ENCODE data around the gene APBA2. TPM values are rescaled to one million over a fixed set of nuclear protein-coding genes. Genes with fewer than 3 reads are reported as not detected.

The APBA2 gene
- total RNA-seq, 6 experiments from 2014 or later, result 5.3 to 6.5 (median 6.1) TPM

DNA sequence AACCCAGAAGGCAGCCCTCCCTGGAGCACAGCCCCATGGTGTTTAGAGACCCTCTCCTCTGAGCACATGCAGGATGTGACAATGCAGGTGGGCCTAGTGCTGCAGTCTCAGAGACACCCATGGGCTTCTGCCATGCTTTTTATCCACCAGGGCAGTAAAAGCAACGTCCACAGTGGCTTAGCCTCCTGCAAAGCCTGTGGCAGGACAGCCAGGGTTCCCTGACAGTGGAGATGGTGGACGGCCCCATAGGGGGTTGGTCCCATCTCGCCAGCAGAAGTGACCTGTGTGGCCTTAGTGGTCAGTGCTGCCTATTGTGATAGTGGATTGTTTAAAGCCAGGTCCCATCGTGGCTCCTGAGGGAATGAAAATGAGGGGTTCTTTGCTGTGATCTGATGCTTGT is 46.6 kb downstream of the APBA2 start:
- Mint-ChIP-seq H3K4me1 (ENCODE audit: low read depth) (no peaks in the 10 kb centered on the region), H3K36me3 (ENCODE audit: low read depth) (no peaks in the 10 kb centered on the region), H3K9me3 (no peaks in the 10 kb centered on the region; the same call in 1 of the 2 replicates), H3K4me3 (no peak overlapping the region), H3K27me3 (ENCODE audit: insufficient read depth) (peaks cover 2% of the 10 kb centered on the region; the same call in 1 of the 2 replicates), H3K27ac (no peak overlapping the region)
- no peak for DNase-seq
- no peak for TF ChIP-seq CTCF (IDR thresholded peaks at IDR 0.05)

- DNase-seq, result no peak
- Mint-ChIP-seq H3K9me3 (no peaks in the 10 kb centered on the region; the same call in 1 of the 2 replicates), H3K4me1 (ENCODE audit: low read depth) (no peaks in the 10 kb centered on the region), H3K4me3 (no peak overlapping the region), H3K27ac (no peak overlapping the region), H3K27me3 (ENCODE audit: insufficient read depth) (peaks cover 2% of the 10 kb centered on the region), H3K36me3 (ENCODE audit: low read depth) (no peaks in the 10 kb centered on the region)
- TF ChIP-seq CTCF (IDR thresholded peaks at IDR 0.05), result no peak
Observed at GRCh38 chr15:28933710-28934445, 48.1 kb downstream of the APBA2 start.

DNA sequence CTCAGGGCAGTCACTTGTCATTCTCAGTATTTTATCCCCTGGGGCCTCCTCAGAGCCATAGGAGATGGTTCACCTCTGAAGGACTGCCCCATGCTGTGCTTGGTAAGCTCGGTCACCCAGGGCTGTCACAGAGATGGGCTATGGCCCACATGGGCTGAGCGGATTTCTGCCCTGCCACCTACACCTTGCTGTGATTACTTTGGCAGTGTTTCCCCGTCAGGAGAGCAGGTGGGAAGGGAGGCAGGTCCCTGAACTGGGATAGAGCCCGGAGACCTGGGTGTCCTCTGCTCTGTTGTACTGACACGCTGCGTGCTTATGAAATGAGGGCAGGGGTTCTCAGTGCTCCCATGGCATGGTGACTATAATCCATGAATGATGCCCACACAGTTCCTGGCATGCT is 48.9 kb downstream of the APBA2 start:
- TF ChIP-seq CTCF (IDR thresholded peaks at IDR 0.05), result no peak
- Mint-ChIP-seq H3K36me3 (ENCODE audit: low read depth) (no peaks in the 10 kb centered on the region), H3K4me3 (no peak overlapping the region), H3K27me3 (ENCODE audit: insufficient read depth) (peaks cover 2% of the 10 kb centered on the region), H3K9me3 (no peaks in the 10 kb centered on the region; the same call in 1 of the 2 replicates), H3K27ac (no peak overlapping the region), H3K4me1 (ENCODE audit: low read depth) (no peaks in the 10 kb centered on the region)
- DNase-seq, result no peak

GRCh38 chr15:28935316-28935715 is 49.5 kb downstream of the APBA2 start:
- no peaks in the 10 kb centered on the region for H3K36me3 Mint-ChIP-seq (ENCODE audit: low read depth)

DNA sequence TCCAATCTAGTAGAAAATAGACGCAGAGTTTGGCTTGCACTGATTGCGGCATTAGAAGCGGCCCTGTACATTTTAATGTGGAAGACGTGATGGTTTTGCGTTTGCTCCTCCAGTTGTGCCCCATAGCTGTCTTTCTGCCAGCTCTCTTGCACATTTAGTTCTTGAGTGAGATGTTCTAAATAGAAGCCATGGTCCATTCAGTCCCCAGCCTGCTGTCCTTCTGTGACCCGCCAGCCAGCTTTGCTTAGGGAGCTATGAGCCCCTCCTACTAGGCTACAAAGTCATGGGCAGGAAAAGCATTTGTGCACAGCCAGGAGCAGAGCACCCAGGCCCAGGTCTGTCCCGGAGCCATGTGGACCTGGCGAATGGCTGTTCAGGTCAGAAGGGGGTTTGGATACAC is 50.3 kb downstream of the APBA2 start:
- H3K9me3 Mint-ChIP-seq, result peaks cover 2% of the 10 kb centered on the region; the same call in 1 of the 2 replicates
- no peak overlapping the region for H3K27ac Mint-ChIP-seq
- TF ChIP-seq CTCF (IDR thresholded peaks at IDR 0.05), result no peak
- H3K36me3 Mint-ChIP-seq (ENCODE audit: low read depth), result no peaks in the 10 kb centered on the region
- no peak for DNase-seq
- H3K27me3 Mint-ChIP-seq (ENCODE audit: insufficient read depth), result peaks cover 2% of the 10 kb centered on the region
- no peak overlapping the region for H3K4me3 Mint-ChIP-seq
- no peaks in the 10 kb centered on the region for H3K4me1 Mint-ChIP-seq (ENCODE audit: low read depth)

More at GRCh38 chr15:28935316-28935715, 49.5 kb downstream of the APBA2 start:
- no peak for DNase-seq
- H3K9me3 Mint-ChIP-seq, result no peaks in the 10 kb centered on the region; the same call in 1 of the 2 replicates
- peak; percentile 50 for TF ChIP-seq CTCF (IDR thresholded peaks at IDR 0.05)
- H3K27me3 Mint-ChIP-seq (ENCODE audit: insufficient read depth), result peaks cover 2% of the 10 kb centered on the region
- H3K27ac Mint-ChIP-seq, result no peak overlapping the region
- H3K4me3 Mint-ChIP-seq, result no peak overlapping the region
- no peaks in the 10 kb centered on the region for H3K4me1 Mint-ChIP-seq (ENCODE audit: low read depth)
